Measurements from ENCODE around the gene NR3C1. TPM values are rescaled to one million over a fixed set of nuclear protein-coding genes. Genes with fewer than 3 reads are reported as not detected.

Gene NR3C1
- total and polyA plus RNA-seq, 4 donors: 27.5 to 79.7 (median 58.0) TPM

DNA sequence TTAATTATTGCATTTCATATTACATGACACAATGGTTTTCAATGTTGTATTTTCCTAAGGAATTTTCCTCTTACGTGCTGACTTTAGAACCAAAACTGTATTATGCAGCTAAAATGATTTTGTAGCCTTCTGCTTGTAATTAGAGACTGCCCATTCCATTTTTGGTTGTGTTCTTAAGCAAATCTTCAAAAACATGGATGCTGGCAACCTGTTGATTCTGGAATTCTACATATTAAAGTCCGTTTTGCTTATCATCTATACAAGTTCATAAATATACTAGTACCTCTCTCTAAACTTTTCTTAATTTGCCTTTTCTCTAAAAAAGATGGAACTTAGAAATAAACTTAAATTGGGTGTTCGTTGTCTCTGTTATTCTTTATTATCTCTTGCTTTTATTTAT lies 88.3 kb downstream of the NR3C1 start:
- no peak for DNase-seq (ENCODE audit: low read depth in 4 of 6, low spot score in 6 of 6)
- no CpG with 5 or more reads among the region's 3 CpGs for WGBS (ENCODE audit: insufficient coverage)
- H3K27ac ChIP-seq (ENCODE audit: low read depth, low read length): no peak overlapping the region
- no peaks in the 10 kb centered on the region for H3K9me3 ChIP-seq (ENCODE audit: control insufficient read depth, insufficient read depth, low read length)
- peaks cover 2% of the 10 kb centered on the region for H3K36me3 ChIP-seq (ENCODE audit: control insufficient read depth, insufficient read depth, low read length)
- H3K27me3 ChIP-seq (ENCODE audit: control insufficient read depth, insufficient read depth, low read length): no peaks in the 10 kb centered on the region
- H3K4me1 ChIP-seq (ENCODE audit: control insufficient read depth, insufficient read depth, low read length): no peaks in the 10 kb centered on the region
- no peak overlapping the region for H3K4me3 ChIP-seq (ENCODE audit: low read depth, low read length)

DNA sequence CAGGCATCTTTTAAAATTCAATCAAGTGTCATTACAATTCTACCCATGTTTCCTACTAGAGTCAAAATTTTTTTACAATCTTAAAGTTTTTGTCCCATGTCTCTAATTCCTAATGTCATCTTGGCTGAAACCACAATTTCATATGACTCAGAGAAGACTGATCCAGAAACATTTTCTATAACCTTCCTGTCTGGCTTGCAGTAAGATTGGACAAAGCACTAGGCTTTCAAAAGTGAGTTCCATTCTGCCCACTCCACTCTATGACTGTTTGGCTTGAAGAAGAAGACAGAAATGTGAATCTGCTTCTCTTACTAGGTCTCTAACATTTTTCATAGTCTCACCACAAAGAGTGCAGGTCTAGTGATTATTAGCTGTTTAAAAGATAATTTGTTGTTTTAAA lies 88.8 kb downstream of the NR3C1 start:
- Histone ChIP-seq H3K4me3 (ENCODE audit: low read depth, low read length) (no peak overlapping the region), H3K4me1 (ENCODE audit: control insufficient read depth, insufficient read depth, low read length) (no peaks in the 10 kb centered on the region), H3K27ac (ENCODE audit: low read depth, low read length) (no peak overlapping the region), H3K27me3 (ENCODE audit: control insufficient read depth, insufficient read depth, low read length) (no peaks in the 10 kb centered on the region), H3K9me3 (ENCODE audit: control insufficient read depth, insufficient read depth, low read length) (no peaks in the 10 kb centered on the region), H3K36me3 (ENCODE audit: control insufficient read depth, insufficient read depth, low read length) (peaks cover 2% of the 10 kb centered on the region)
- no peak for DNase-seq (ENCODE audit: low read depth in 4 of 6, low spot score in 6 of 6)

DNA sequence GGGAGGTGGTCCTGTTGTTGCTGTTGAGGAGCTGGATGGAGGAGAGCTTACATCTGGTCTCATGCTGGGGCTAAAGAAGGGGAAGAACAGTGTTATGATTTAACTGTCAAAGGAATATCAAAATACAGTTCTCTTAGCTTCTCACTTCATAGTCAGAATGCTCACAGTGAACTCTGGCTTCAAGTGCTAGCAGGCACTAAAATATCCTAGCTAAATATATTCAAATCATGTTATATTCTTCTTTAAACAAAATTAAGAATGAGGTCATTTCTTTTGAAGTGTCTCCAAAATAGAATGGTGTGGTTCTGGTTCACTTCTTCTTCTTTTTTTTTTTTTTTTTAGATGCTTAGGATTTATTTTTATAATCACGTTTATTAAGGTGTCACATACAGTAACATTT lies 89.4 kb downstream of the NR3C1 start:
- no peak overlapping the region for H3K27ac ChIP-seq (ENCODE audit: low read depth, low read length)
- H3K4me1 ChIP-seq (ENCODE audit: control insufficient read depth, insufficient read depth, low read length): no peaks in the 10 kb centered on the region
- WGBS (ENCODE audit: insufficient coverage): no CpG with 5 or more reads among the region's 1 CpG

DNA sequence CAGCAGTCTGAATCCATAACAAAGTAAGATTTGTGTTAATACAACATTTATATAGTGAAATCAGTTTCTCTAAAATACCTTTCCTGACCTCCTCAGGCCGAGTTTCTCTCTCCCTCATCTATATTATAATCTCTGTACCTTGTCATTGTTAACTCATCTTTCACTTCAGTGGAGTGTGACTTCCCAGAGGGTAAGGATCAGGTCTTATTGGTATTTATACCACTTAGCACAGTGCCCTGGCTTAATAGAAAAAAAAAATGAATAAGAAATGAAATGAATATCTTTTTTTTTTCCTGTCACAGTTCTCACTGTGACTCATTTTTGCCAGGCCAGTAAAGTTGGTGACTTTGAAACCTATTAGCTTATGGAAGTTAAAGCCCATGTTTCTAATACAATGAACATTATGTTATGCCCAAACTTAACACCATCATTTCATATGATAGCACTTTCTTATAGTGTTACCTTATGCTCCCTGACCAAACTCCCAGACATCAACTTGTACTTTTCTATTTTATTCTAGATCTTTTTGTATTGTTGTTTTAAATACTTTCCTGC lies 90.1 kb downstream of the NR3C1 start:
- H3K27ac ChIP-seq (ENCODE audit: low read depth, low read length): no peak overlapping the region
- DNase-seq (ENCODE audit: low read depth in 4 of 6, low spot score in 6 of 6): no peak
- no peaks in the 10 kb centered on the region for H3K27me3 ChIP-seq (ENCODE audit: control insufficient read depth, insufficient read depth, low read length)
- H3K36me3 ChIP-seq (ENCODE audit: control insufficient read depth, insufficient read depth, low read length): peaks cover 2% of the 10 kb centered on the region
- no peaks in the 10 kb centered on the region for H3K9me3 ChIP-seq (ENCODE audit: control insufficient read depth, insufficient read depth, low read length)
- H3K4me3 ChIP-seq (ENCODE audit: low read depth, low read length): no peak overlapping the region
- no CpG with 5 or more reads among the region's 1 CpG for WGBS (ENCODE audit: insufficient coverage)
- H3K4me1 ChIP-seq (ENCODE audit: control insufficient read depth, insufficient read depth, low read length): no peaks in the 10 kb centered on the region

More for the DNA sequence above, 89.4 kb downstream of the NR3C1 start:
- no peak for DNase-seq (ENCODE audit: low read depth in 4 of 6, low spot score in 6 of 6)
- peaks cover 2% of the 10 kb centered on the region for H3K36me3 ChIP-seq (ENCODE audit: control insufficient read depth, insufficient read depth, low read length)
- H3K27me3 ChIP-seq (ENCODE audit: control insufficient read depth, insufficient read depth, low read length): no peaks in the 10 kb centered on the region
- H3K9me3 ChIP-seq (ENCODE audit: control insufficient read depth, insufficient read depth, low read length): no peaks in the 10 kb centered on the region
- H3K4me3 ChIP-seq (ENCODE audit: low read depth, low read length): no peak overlapping the region

DNA sequence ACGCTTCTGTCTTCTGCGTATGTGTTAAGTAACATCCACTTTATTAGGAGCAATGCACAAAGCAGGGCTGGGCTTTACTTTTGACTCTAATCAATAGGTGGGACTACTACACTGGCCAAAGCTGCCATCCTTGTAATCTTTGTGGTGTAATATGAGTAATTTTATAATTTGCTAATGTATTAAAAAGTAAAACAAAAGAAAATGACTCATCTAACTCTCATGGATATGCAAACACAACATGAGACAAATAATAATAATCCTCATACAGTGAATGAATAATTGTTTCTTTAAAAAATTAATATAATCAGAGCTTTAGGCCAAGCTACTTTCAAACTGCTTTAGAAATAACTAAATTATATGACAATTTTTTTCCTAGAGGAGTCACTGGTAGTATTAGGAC lies 90.7 kb downstream of the NR3C1 start:
- no peak for DNase-seq (ENCODE audit: low read depth in 4 of 6, low spot score in 6 of 6)
- Histone ChIP-seq H3K4me3 (ENCODE audit: low read depth, low read length) (no peak overlapping the region), H3K27me3 (ENCODE audit: control insufficient read depth, insufficient read depth, low read length) (no peaks in the 10 kb centered on the region), H3K36me3 (ENCODE audit: control insufficient read depth, insufficient read depth, low read length) (peaks cover 2% of the 10 kb centered on the region), H3K4me1 (ENCODE audit: control insufficient read depth, insufficient read depth, low read length) (no peaks in the 10 kb centered on the region), H3K27ac (ENCODE audit: low read depth, low read length) (no peak overlapping the region), H3K9me3 (ENCODE audit: control insufficient read depth, insufficient read depth, low read length) (no peaks in the 10 kb centered on the region)
- 100% methylated on average over 2 of the region's 2 CpGs for WGBS (ENCODE audit: insufficient coverage)

DNA sequence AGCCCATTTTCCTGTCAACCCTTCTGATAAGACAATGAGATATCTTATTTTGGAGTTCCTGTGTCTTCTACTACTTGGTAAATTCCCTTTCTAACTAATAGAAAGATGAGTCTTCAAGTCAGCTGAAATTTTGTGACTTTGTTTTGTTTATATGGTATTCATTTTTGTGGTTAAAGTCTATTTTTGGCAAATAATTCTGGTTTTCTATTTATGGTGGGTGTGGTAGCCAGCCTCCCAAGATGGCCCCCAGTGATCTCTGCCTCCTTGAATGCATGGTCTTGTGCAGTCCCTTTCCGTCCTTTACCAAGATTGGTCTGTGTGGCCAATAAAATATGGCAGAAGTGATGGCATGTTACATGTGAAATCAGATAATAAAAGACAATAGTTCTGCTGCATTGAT lies 91.5 kb downstream of the NR3C1 start:
- H3K36me3 ChIP-seq (ENCODE audit: control insufficient read depth, insufficient read depth, low read length): peaks cover 2% of the 10 kb centered on the region
- H3K4me3 ChIP-seq (ENCODE audit: low read depth, low read length): no peak overlapping the region
- H3K27ac ChIP-seq (ENCODE audit: low read depth, low read length): no peak overlapping the region
- no peak for DNase-seq (ENCODE audit: low read depth in 4 of 6, low spot score in 6 of 6)
- no peaks in the 10 kb centered on the region for H3K27me3 ChIP-seq (ENCODE audit: control insufficient read depth, insufficient read depth, low read length)
- no peaks in the 10 kb centered on the region for H3K9me3 ChIP-seq (ENCODE audit: control insufficient read depth, insufficient read depth, low read length)
- WGBS (ENCODE audit: insufficient coverage): no CpG with 5 or more reads among the region's 1 CpG
- H3K4me1 ChIP-seq (ENCODE audit: control insufficient read depth, insufficient read depth, low read length): no peaks in the 10 kb centered on the region

DNA sequence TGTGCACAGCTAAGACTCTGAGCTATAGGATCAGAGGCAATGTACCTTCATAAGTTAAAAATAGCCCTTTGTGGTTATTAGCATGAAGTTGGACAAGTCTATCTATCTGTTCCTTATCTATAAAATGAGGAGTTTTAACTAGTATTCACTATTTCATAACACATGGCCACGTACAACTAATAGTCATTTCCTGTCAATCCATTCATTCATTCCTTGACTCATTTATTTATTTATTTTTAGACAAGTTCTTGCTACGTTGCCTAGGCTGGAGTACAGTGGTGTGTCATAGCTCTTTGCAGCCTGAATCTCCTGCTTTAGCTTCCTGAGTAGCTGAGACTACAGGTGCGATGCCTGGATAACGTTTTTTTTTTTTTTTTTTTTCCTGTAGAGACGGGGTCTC lies 92.1 kb downstream of the NR3C1 start:
- no peak for DNase-seq (ENCODE audit: low read depth in 4 of 6, low spot score in 6 of 6)
- Histone ChIP-seq H3K9me3 (ENCODE audit: control insufficient read depth, insufficient read depth, low read length) (no peaks in the 10 kb centered on the region), H3K27me3 (ENCODE audit: control insufficient read depth, insufficient read depth, low read length) (no peaks in the 10 kb centered on the region), H3K27ac (ENCODE audit: low read depth, low read length) (no peak overlapping the region), H3K36me3 (ENCODE audit: control insufficient read depth, insufficient read depth, low read length) (peaks cover 2% of the 10 kb centered on the region), H3K4me3 (ENCODE audit: low read depth, low read length) (no peak overlapping the region), H3K4me1 (ENCODE audit: control insufficient read depth, insufficient read depth, low read length) (no peaks in the 10 kb centered on the region)
- WGBS (ENCODE audit: insufficient coverage): 100% methylated on average over 2 of the region's 5 CpGs

DNA sequence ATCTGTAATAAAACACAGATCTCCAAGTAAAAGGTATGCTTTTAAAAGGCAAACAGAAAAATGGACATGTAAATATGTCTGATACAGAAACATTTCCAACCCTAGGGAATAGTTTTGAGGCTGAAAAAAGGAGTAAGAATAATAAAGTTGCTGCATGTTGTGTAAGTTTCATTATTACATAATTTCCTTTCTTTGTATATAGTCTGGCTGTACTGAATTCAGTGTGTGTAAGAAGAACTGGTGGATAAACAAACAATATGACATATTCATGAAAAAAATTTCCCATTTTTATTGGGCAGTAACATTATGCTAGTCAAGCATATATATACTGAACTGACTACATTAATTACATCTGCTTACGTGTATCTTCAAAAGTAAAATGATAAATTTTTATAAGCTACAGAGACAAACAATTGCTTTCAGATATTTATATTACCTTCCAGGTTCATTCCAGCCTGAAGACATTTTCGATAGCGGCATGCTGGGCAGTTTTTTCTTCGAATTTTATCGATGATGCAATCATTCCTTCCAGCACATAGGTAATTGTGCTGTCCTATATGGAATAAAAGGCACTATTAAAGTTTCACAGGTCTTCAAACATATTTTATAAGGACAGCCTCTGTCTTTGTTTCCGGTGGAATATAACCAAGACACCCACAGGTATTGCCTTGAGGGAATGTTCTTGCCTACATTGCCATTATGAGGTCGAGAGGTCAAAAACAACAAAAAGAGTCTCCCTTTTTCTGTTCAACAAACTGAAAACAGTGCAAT lies 93.6 kb downstream of the NR3C1 start:
- H3K27me3 ChIP-seq (ENCODE audit: control insufficient read depth, insufficient read depth, low read length): no peaks in the 10 kb centered on the region
- H3K27ac ChIP-seq (ENCODE audit: low read depth, low read length): no peak overlapping the region
- no peak overlapping the region for H3K4me3 ChIP-seq (ENCODE audit: low read depth, low read length)
- H3K4me1 ChIP-seq (ENCODE audit: control insufficient read depth, insufficient read depth, low read length): no peaks in the 10 kb centered on the region
- H3K9me3 ChIP-seq (ENCODE audit: control insufficient read depth, insufficient read depth, low read length): no peaks in the 10 kb centered on the region
- DNase-seq (ENCODE audit: low read depth in 4 of 6, low spot score in 6 of 6): no peak
- WGBS (ENCODE audit: insufficient coverage): 100% methylated on average over 1 of the region's 7 CpGs
- peaks cover 2% of the 10 kb centered on the region for H3K36me3 ChIP-seq (ENCODE audit: control insufficient read depth, insufficient read depth, low read length)

DNA sequence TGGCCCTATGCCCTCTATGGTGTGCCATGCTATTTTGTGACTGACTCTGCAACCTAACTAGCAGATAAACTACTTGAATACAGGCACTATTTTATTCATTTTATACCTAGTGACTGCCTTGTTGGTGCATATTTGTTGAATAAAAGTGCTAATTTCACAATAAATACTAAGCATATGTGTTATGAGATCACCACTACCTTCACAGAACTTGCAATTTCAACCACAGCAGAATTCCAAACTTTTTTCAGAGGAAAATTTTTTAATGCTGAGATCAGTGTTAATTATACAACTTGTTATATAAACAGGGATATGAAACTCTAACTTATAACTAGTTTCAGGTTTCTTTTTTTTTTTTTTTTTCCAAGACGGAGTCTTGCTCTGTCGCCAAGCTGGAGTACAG lies 94.8 kb downstream of the NR3C1 start:
- WGBS (ENCODE audit: insufficient coverage): 100% methylated on average over 2 of the region's 2 CpGs
- no peaks in the 10 kb centered on the region for H3K27me3 ChIP-seq (ENCODE audit: control insufficient read depth, insufficient read depth, low read length)
- H3K36me3 ChIP-seq (ENCODE audit: control insufficient read depth, insufficient read depth, low read length): peaks cover 2% of the 10 kb centered on the region
- no peak overlapping the region for H3K4me3 ChIP-seq (ENCODE audit: low read depth, low read length)
- no peak for DNase-seq (ENCODE audit: low read depth in 4 of 6, low spot score in 6 of 6)
- no peaks in the 10 kb centered on the region for H3K4me1 ChIP-seq (ENCODE audit: control insufficient read depth, insufficient read depth, low read length)
- no peak overlapping the region for H3K27ac ChIP-seq (ENCODE audit: low read depth, low read length)
- no peaks in the 10 kb centered on the region for H3K9me3 ChIP-seq (ENCODE audit: control insufficient read depth, insufficient read depth, low read length)

DNA sequence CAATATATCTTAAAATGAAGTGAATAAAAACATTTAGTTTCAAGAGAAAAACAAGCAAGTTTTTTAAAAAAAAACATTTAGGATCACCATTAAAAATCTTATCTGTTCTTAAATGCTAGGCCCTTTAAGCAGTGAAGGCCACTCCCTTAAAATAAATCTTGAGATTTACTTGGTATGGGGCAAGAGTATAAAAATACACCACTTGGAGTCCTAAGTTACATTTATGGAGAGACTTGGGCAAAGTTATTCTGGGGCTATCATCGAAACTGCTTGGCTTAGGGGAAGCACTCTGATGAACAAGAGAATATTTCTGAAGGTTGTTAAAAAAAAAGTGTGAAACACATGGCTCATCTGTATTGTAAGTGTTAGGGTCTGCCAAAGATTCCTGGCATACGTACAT lies 97.4 kb downstream of the NR3C1 start:
- Histone ChIP-seq H3K4me3 (ENCODE audit: low read depth, low read length) (no peak overlapping the region), H3K36me3 (ENCODE audit: control insufficient read depth, insufficient read depth, low read length) (no peaks in the 10 kb centered on the region), H3K4me1 (ENCODE audit: control insufficient read depth, insufficient read depth, low read length) (no peaks in the 10 kb centered on the region), H3K27ac (ENCODE audit: low read depth, low read length) (no peak overlapping the region), H3K9me3 (ENCODE audit: control insufficient read depth, insufficient read depth, low read length) (no peaks in the 10 kb centered on the region), H3K27me3 (ENCODE audit: control insufficient read depth, insufficient read depth, low read length) (no peaks in the 10 kb centered on the region)
- DNase-seq (ENCODE audit: low read depth in 4 of 6, low spot score in 6 of 6): peak in 1 of 6 donors; percentile 2
- WGBS (ENCODE audit: insufficient coverage): no CpG with 5 or more reads among the region's 2 CpGs
